ENCODE measurements around the gene NHERF2. TPM values are rescaled to one million over a fixed set of nuclear protein-coding genes. Genes with fewer than 3 reads are reported as not detected.

The NHERF2 gene
- total RNA-seq, 1 experiment from 2014 or later, result 174 TPM

GRCh38 chr16:2037115-2037514, 10.4 kb downstream of the NHERF2 start:
- no peak overlapping the region for H3K4me3 ChIP-seq (ENCODE audit: low read depth in 2 of 2, low read length in 2 of 2)
- no peaks in the 10 kb centered on the region for H3K9me3 ChIP-seq (ENCODE audit: control insufficient read depth, insufficient read depth, low read depth, low read length)
- ATAC-seq, result no peak
- H3K27me3 ChIP-seq (ENCODE audit: control insufficient read depth, insufficient read depth, low read length), result no peaks in the 10 kb centered on the region
- H3K4me1 ChIP-seq (ENCODE audit: control insufficient read depth, insufficient read depth, low read length), result peaks cover 75% of the 10 kb centered on the region
- no TSS peak for BruUV-seq (replicated peaks)
- in situ Hi-C loops (cut with HindIII; ENCODE audit: low pct_unique_long_range_greater_than_20kb, low sequenced_read_pairs), result no loop called here
- H3K27ac ChIP-seq (ENCODE audit: low read length), result peak overlapping the region; percentile 91
- no peaks in the 10 kb centered on the region for H3K36me3 ChIP-seq (ENCODE audit: control insufficient read depth, insufficient read depth, low read length)
- TF ChIP-seq CTCF (IDR thresholded peaks at IDR 0.05), result no peak
- TF ChIP-seq POLR2AphosphoS5 (IDR thresholded peaks at IDR 0.05; ENCODE audit: low read depth, low read length), result no peak
- TF ChIP-seq SIN3A (IDR thresholded peaks at IDR 0.05; ENCODE audit: borderline replicate concordance, insufficient read depth, low read depth, low read length), result no peak
- ChIA-PET POLR2A (no interaction called here), CTCF (no interaction called here)
- intact Hi-C loops (cut with micrococcal nuclease; ENCODE audit: unreplicated experiment), result no loop called here
- DNase-seq (ENCODE audit: low read depth, low spot score), result no peak

GRCh38 chr16:2037647-2038381, 11.1 kb downstream of the NHERF2 start:
- no peak for TF ChIP-seq TCF7L2 (IDR thresholded peaks at IDR 0.05; ENCODE audit: low read depth, low read length)
- TF ChIP-seq CTCF (IDR thresholded peaks at IDR 0.05), result no peak
- no peak for TF ChIP-seq POLR2AphosphoS5 (IDR thresholded peaks at IDR 0.05; ENCODE audit: low read depth, low read length)
- TF ChIP-seq SIN3A (IDR thresholded peaks at IDR 0.05; ENCODE audit: borderline replicate concordance, insufficient read depth, low read depth, low read length), result no peak
- TF ChIP-seq REST (IDR thresholded peaks at IDR 0.05; ENCODE audit: insufficient read depth in 1 of 2, low read depth in 2 of 2, low read length in 1 of 2), result no peak
- DNase-seq (ENCODE audit: low read depth, low spot score), result no peak
- TSS peak; percentile 99 for BruUV-seq (replicated peaks)
- Histone ChIP-seq H3K4me3 (ENCODE audit: low read depth in 2 of 2, low read length in 2 of 2) (no peak overlapping the region), H3K4me1 (ENCODE audit: control insufficient read depth, insufficient read depth, low read length) (peaks cover 72% of the 10 kb centered on the region), H3K27me3 (ENCODE audit: control insufficient read depth, insufficient read depth, low read length) (no peaks in the 10 kb centered on the region), H3K36me3 (ENCODE audit: control insufficient read depth, insufficient read depth, low read length) (no peaks in the 10 kb centered on the region), H3K9me3 (ENCODE audit: control insufficient read depth, insufficient read depth, low read depth, low read length) (no peaks in the 10 kb centered on the region), H3K27ac (ENCODE audit: low read length) (peak overlapping the region; percentile 57)
- CTCF ChIA-PET, result interaction anchor here (0.6 kb wide), 1 partner anchor 18 kb away, joined by 3 read pairs; the partner anchor contains the start of gene NPW
- POLR2A ChIA-PET, result no interaction called here
- in situ Hi-C loops (cut with HindIII; ENCODE audit: low pct_unique_long_range_greater_than_20kb, low sequenced_read_pairs) (no loop called here), intact Hi-C loops (cut with micrococcal nuclease; ENCODE audit: unreplicated experiment) (no loop called here)
- ATAC-seq, result no peak

All from Panc1 (cell line).